Measurements from ENCODE around the gene ZNF90. TPM values are rescaled to one million over a fixed set of nuclear protein-coding genes. Genes with fewer than 3 reads are reported as not detected.
A peak's percentile ranks its signal among the peaks of the same experiment; 100 is the strongest.
"Not testable (repeated sequence)": the region's sequence is repeated elsewhere in the genome, so short reads cannot be mapped to it uniquely, and the experiment has no call there.

ZNF90 gene
- total and polyA plus RNA-seq, 5 donors from 2014 or later: 0.54 to 3.3 (median 1.6) TPM

DNA sequence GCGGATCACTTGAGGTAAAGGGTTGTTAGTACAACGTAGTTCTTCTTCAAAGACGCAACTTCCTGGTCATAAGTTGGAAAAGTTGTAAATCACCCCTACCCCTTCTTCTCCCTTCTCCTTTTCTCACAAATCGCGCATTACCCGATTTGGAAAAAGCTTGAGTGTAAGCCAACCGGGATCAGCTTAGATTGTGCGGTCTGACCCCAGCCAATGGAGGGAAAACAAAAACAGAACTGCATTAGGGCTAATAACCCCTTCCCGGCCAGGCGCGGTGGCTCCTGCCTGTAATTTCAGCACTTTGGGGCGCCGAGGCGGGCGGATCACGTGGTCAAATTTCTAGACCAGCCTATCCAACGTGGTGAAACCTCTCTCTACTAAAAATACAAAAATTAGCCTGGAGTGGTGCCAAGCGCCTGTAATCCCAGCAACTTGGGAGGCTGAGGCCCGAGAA is 806 bp downstream of the ZNF90 start:
- Mint-ChIP-seq H3K4me3 (peak overlapping the region; percentile 82 to 91 (median 89)), H3K9me3 (peaks cover 0 to 12% (median 0%) of the 10 kb centered on the region in 7 donors), H3K4me1 (peaks cover 9 to 27% (median 12%) of the 10 kb centered on the region in 4 donors), H3K36me3 (peaks cover 13% of the 10 kb centered on the region), H3K27ac (peak overlapping the region in 1 of 3 donors; percentile 53), H3K27me3 (no peaks in the 10 kb centered on the region)
- no peak overlapping the region for H3K27ac ChIP-seq (ENCODE audit: insufficient read depth, low read length, poor library complexity, severe bottlenecking)
- no peaks in the 10 kb centered on the region for H3K27me3 ChIP-seq (ENCODE audit: control insufficient read depth, insufficient read depth, low read length)
- H3K36me3 ChIP-seq (ENCODE audit: control insufficient read depth, insufficient read depth, low read length): no peaks in the 10 kb centered on the region
- peaks cover 16% of the 10 kb centered on the region for H3K4me1 ChIP-seq (ENCODE audit: control insufficient read depth, insufficient read depth, low read length, poor library complexity, severe bottlenecking)
- no peak for ATAC-seq (ENCODE audit: low read depth in 2 of 2)
- peak in 2 of 3 donors; percentile 1 to 13 for DNase-seq
- peak overlapping the region; percentile 80 for H3K4me3 ChIP-seq (ENCODE audit: low read depth, low read length)
- H3K9me3 ChIP-seq (ENCODE audit: control insufficient read depth in 2 of 2, low read length in 2 of 2): peaks cover 0 to 7% of the 10 kb centered on the region in 2 experiments

DNA sequence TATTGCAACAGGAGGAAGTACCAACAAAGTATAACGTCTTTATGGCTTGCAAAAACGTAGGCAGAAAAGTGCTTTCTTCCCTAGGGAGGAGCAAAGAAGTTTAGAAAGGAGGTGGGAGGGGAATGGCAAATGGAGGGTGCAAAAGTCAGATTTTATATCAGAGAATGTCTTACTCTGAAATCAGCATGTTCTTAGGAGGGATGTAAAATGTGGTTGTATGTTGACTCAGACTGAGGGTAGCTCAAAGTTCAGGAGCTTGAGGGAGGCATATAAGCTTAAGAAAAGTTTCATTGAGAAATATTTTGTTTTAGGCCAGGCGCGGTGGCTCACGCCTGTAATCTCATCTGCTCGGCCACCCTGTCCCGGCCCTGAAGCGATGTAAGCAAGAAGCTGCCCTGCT is 1.7 kb downstream of the ZNF90 start:
- H3K4me1 ChIP-seq (ENCODE audit: control insufficient read depth, insufficient read depth, low read length, poor library complexity, severe bottlenecking): peaks cover 16% of the 10 kb centered on the region
- Mint-ChIP-seq H3K9me3 (peaks cover 0 to 13% (median 0%) of the 10 kb centered on the region in 7 donors), H3K36me3 (peaks cover 13% of the 10 kb centered on the region), H3K27me3 (no peaks in the 10 kb centered on the region), H3K4me3 (peak overlapping the region; percentile 33 to 77 (median 50)), H3K4me1 (peaks cover 9 to 27% (median 12%) of the 10 kb centered on the region in 4 donors), H3K27ac (no peak overlapping the region)
- no peak overlapping the region for H3K4me3 ChIP-seq (ENCODE audit: low read depth, low read length)
- peaks cover 2 to 11% of the 10 kb centered on the region in 2 experiments for H3K9me3 ChIP-seq (ENCODE audit: control insufficient read depth in 2 of 2, low read length in 2 of 2)
- H3K36me3 ChIP-seq (ENCODE audit: control insufficient read depth, insufficient read depth, low read length): no peaks in the 10 kb centered on the region
- DNase-seq (peak in 1 of 3 donors; percentile 4), ATAC-seq (ENCODE audit: low read depth in 2 of 2) (no peak)
- H3K27me3 ChIP-seq (ENCODE audit: control insufficient read depth, insufficient read depth, low read length): no peaks in the 10 kb centered on the region
- H3K27ac ChIP-seq (ENCODE audit: insufficient read depth, low read length, poor library complexity, severe bottlenecking): no peak overlapping the region

GRCh38 chr19:20080656-20081055 is 2.9 kb downstream of the ZNF90 start:
- peaks cover 9 to 27% (median 12%) of the 10 kb centered on the region in 4 donors for H3K4me1 Mint-ChIP-seq
- DNase-seq: no peak
- peak overlapping the region in 2 of 4 donors; percentile 10 to 83 for H3K4me3 Mint-ChIP-seq
- no peak for ATAC-seq (ENCODE audit: low read depth in 2 of 2)
- H3K36me3 Mint-ChIP-seq: peaks cover 13% of the 10 kb centered on the region
- H3K9me3 Mint-ChIP-seq: peaks cover 0 to 13% (median 0%) of the 10 kb centered on the region in 7 donors
- no peaks in the 10 kb centered on the region for H3K27me3 ChIP-seq (ENCODE audit: control insufficient read depth, insufficient read depth, low read length)
- H3K27ac ChIP-seq (ENCODE audit: insufficient read depth, low read length, poor library complexity, severe bottlenecking): no peak overlapping the region
- no peak overlapping the region for H3K4me3 ChIP-seq (ENCODE audit: low read depth, low read length)
- peaks cover 2 to 11% of the 10 kb centered on the region in 2 experiments for H3K9me3 ChIP-seq (ENCODE audit: control insufficient read depth in 2 of 2, low read length in 2 of 2)
- H3K27me3 Mint-ChIP-seq: no peaks in the 10 kb centered on the region
- peak overlapping the region in 1 of 3 donors; percentile 45 for H3K27ac Mint-ChIP-seq
- no peaks in the 10 kb centered on the region for H3K36me3 ChIP-seq (ENCODE audit: control insufficient read depth, insufficient read depth, low read length)
- H3K4me1 ChIP-seq (ENCODE audit: control insufficient read depth, insufficient read depth, low read length, poor library complexity, severe bottlenecking): peaks cover 16% of the 10 kb centered on the region

DNA sequence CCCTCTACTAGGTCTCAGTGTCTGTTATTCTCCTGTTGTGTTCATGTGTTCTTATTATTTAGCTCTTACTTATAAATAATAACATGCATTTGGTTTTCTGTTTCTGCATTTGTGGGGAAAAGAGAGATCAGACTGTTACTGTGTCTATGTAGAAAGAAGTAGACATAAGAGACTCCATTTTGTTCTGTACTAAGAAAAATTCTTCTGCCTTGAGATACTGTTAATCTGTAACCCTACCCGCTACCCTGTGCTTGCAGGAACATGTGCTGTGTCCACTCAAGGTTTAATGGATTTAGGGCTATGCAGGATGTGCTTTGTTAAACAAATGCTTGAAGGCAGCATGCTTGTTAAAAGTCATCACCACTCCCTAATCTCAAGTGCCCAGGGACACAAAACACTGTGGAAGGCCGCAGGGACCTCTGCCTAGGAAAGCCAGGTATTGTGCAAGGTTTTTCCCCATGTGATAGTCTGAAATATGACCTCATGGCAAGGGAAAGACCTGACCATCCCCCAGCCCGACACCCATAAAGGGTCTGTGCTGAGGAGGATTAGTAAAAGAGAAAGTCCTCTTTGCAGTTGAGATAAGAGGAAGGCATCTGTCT is 4.5 kb downstream of the ZNF90 start:
- not testable (repeated sequence) for H3K27ac Mint-ChIP-seq; DNase-seq; H3K27ac ChIP-seq (ENCODE audit: insufficient read depth, low read length, poor library complexity, severe bottlenecking); H3K4me3 ChIP-seq (ENCODE audit: low read depth, low read length); H3K36me3 ChIP-seq (ENCODE audit: control insufficient read depth, insufficient read depth, low read length); H3K27me3 ChIP-seq (ENCODE audit: control insufficient read depth, insufficient read depth, low read length); ATAC-seq (ENCODE audit: low read depth in 2 of 2); H3K27me3 Mint-ChIP-seq
- Mint-ChIP-seq H3K9me3 (peaks cover 0 to 12% (median 0%) of the 10 kb centered on the region in 7 donors), H3K4me3 (peak overlapping the region in 1 of 4 donors; percentile 75), H3K36me3 (peaks cover 16% of the 10 kb centered on the region), H3K4me1 (peaks cover 9 to 27% (median 12%) of the 10 kb centered on the region in 4 donors)
- H3K4me1 ChIP-seq (ENCODE audit: control insufficient read depth, insufficient read depth, low read length, poor library complexity, severe bottlenecking): peaks cover 16% of the 10 kb centered on the region
- H3K9me3 ChIP-seq (ENCODE audit: control insufficient read depth in 2 of 2, low read length in 2 of 2): peaks cover 7 to 18% of the 10 kb centered on the region in 2 experiments

DNA sequence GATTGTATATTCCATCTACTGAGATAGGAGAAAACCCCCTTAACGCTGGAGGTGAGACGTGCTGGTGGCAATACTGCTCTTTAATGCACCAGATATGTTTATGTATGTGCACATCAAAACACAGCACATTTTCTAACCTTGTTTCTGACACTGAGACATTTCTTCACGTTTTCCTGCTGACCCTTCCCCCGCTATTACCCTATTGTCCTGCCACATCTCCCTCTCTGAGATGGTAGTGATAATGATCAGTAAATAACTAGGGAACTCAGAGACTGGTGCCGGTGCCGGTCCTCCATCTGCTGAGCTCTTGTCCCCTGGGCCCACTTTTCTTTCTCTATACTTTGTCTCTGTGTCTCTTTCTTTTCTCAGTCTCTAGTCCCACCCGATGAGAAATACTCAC is 5.1 kb downstream of the ZNF90 start:
- not testable (repeated sequence) for H3K4me3 Mint-ChIP-seq; H3K36me3 ChIP-seq (ENCODE audit: control insufficient read depth, insufficient read depth, low read length); ATAC-seq (ENCODE audit: low read depth in 2 of 2); H3K27ac Mint-ChIP-seq; H3K4me3 ChIP-seq (ENCODE audit: low read depth, low read length); H3K27me3 Mint-ChIP-seq; H3K27ac ChIP-seq (ENCODE audit: insufficient read depth, low read length, poor library complexity, severe bottlenecking); DNase-seq; H3K27me3 ChIP-seq (ENCODE audit: control insufficient read depth, insufficient read depth, low read length)
- H3K4me1 Mint-ChIP-seq: peaks cover 7 to 23% (median 9%) of the 10 kb centered on the region in 4 donors
- peaks cover 7 to 23% of the 10 kb centered on the region in 2 experiments for H3K9me3 ChIP-seq (ENCODE audit: control insufficient read depth in 2 of 2, low read length in 2 of 2)
- H3K4me1 ChIP-seq (ENCODE audit: control insufficient read depth, insufficient read depth, low read length, poor library complexity, severe bottlenecking): peaks cover 14% of the 10 kb centered on the region
- peaks cover 16% of the 10 kb centered on the region for H3K36me3 Mint-ChIP-seq
- H3K9me3 Mint-ChIP-seq: peaks cover 0 to 15% (median 0%) of the 10 kb centered on the region in 7 donors

DNA sequence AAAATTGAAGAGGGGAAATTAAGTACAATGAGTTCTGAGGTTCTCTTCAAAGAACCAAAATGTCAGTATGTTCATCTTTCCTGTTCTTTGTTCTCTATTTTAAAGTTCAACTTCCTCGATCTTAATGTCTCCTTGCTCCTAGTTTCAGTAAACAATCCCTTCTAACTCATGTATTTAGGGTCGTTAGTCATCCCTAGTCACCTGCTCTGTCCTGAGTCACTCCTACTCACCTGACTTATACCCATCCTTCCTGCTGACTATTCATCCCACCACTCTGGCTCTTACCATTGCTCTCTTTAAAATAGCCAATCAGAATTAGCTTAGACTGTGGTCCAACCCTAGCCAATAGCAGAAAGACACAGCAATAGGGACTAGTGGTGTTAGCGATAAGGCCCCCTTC is 24.3 kb downstream of the ZNF90 start:
- H3K27ac ChIP-seq (ENCODE audit: insufficient read depth, low read length, poor library complexity, severe bottlenecking): no peak overlapping the region
- peaks cover 68 to 81% of the 10 kb centered on the region in 2 experiments for H3K9me3 ChIP-seq (ENCODE audit: control insufficient read depth in 2 of 2, low read length in 2 of 2)
- no peaks in the 10 kb centered on the region for H3K27me3 ChIP-seq (ENCODE audit: control insufficient read depth, insufficient read depth, low read length)
- DNase-seq (no peak), ATAC-seq (ENCODE audit: low read depth in 2 of 2) (no peak)
- Mint-ChIP-seq H3K4me1 (no peaks in the 10 kb centered on the region), H3K27me3 (no peaks in the 10 kb centered on the region), H3K27ac (no peak overlapping the region), H3K36me3 (peaks cover 52% of the 10 kb centered on the region), H3K4me3 (no peak overlapping the region), H3K9me3 (peaks cover 0 to 66% (median 41%) of the 10 kb centered on the region in 7 donors)
- H3K36me3 ChIP-seq (ENCODE audit: control insufficient read depth, insufficient read depth, low read length): peaks cover 11% of the 10 kb centered on the region
- no peak overlapping the region for H3K4me3 ChIP-seq (ENCODE audit: low read depth, low read length)
- H3K4me1 ChIP-seq (ENCODE audit: control insufficient read depth, insufficient read depth, low read length, poor library complexity, severe bottlenecking): no peaks in the 10 kb centered on the region

DNA sequence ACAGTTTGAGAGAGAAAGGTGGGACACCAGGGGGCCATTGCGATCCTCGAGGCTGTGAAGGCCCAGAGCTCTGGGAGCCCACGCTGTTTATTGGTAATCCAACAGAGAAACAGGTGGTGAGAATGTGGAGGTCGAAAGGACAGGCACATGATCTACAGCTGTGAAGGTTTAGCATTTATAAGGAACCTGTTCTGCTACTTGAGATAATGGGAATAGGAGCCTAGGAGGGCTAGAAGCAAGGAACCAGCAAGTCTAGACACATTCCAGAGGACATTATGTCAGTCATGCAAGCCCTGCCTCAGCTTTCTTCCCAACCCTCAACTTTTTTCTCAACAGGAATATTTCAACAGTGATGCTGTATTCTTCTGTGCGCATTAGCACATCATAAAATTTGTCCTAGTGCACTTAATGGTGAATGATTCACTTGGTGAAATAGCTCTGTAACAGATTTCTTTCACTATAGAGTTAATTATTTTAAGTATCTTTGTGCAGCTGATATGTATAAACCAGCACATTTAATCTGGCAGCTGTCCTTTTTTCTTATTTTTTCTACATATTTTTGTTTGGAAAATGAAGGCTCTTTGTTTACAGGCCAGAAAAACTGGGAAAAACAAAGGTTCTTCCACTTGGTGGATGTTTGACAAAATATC is 25.4 kb downstream of the ZNF90 start:
- no peak overlapping the region for H3K4me3 ChIP-seq (ENCODE audit: low read depth, low read length)
- ATAC-seq (ENCODE audit: low read depth in 2 of 2) (no peak), DNase-seq (no peak)
- Mint-ChIP-seq H3K9me3 (peaks cover 0 to 68% (median 38%) of the 10 kb centered on the region in 7 donors), H3K4me1 (no peaks in the 10 kb centered on the region), H3K4me3 (no peak overlapping the region), H3K36me3 (peaks cover 48% of the 10 kb centered on the region), H3K27me3 (no peaks in the 10 kb centered on the region), H3K27ac (no peak overlapping the region)
- peaks cover 17% of the 10 kb centered on the region for H3K36me3 ChIP-seq (ENCODE audit: control insufficient read depth, insufficient read depth, low read length)
- no peak overlapping the region for H3K27ac ChIP-seq (ENCODE audit: insufficient read depth, low read length, poor library complexity, severe bottlenecking)
- no peaks in the 10 kb centered on the region for H3K27me3 ChIP-seq (ENCODE audit: control insufficient read depth, insufficient read depth, low read length)
- H3K9me3 ChIP-seq (ENCODE audit: control insufficient read depth in 2 of 2, low read length in 2 of 2): peaks cover 73 to 79% of the 10 kb centered on the region in 2 experiments
- no peaks in the 10 kb centered on the region for H3K4me1 ChIP-seq (ENCODE audit: control insufficient read depth, insufficient read depth, low read length, poor library complexity, severe bottlenecking)

Data from CD4-positive, CD25-positive, alpha-beta regulatory T cell (primary cell).